ENCODE results near the gene MCTP1. TPM values are rescaled to one million over a fixed set of nuclear protein-coding genes. Genes with fewer than 3 reads are reported as not detected.

MCTP1 gene
- total and polyA plus RNA-seq, 2 of the 13 experiments (the other 11 are each of a cell fraction or from before 2014, with no cell fraction given) = 0.15 to 0.48 TPM

- Histone ChIP-seq H3K9ac (ENCODE audit: insufficient read depth, low read depth, low read length) (no peak overlapping the region), H3K36me3 (replicated peaks in 1 of 2; ENCODE audit: control insufficient read depth in 1 of 2, insufficient read depth in 2 of 2, low read length in 2 of 2) (no peaks in the 10 kb centered on the region), H2AFZ (ENCODE audit: low read length) (no peak overlapping the region), H3K4me1 (ENCODE audit: insufficient read depth, low read length) (peaks cover 7% of the 10 kb centered on the region; the same call in 1 of the 2 replicates), H3K4me2 (ENCODE audit: low read depth, low read length) (no peak overlapping the region), H4K20me1 (ENCODE audit: insufficient read depth, low read length) (no peaks in the 10 kb centered on the region), H3K9me3 (ENCODE audit: low read length) (no peaks in the 10 kb centered on the region), H3K27me3 (ENCODE audit: control insufficient read depth in 1 of 2, insufficient read depth in 2 of 2, low read length in 2 of 2) (peaks cover 2 to 39% of the 10 kb centered on the region in 2 experiments), H3K4me3 (replicated peaks in 1 of 3; ENCODE audit: insufficient read depth in 1 of 3, low read depth in 2 of 3, low read length in 3 of 3) (no peak overlapping the region), H3K79me2 (ENCODE audit: insufficient read depth, low read length) (no peaks in the 10 kb centered on the region), H3K27ac (ENCODE audit: extremely low read length, insufficient read depth, low read length) (no peak overlapping the region)
- DNase-seq (ENCODE audit: low spot score) (no peak), ATAC-seq (no peak), FAIRE-seq (no peak)
- in situ Hi-C loops (cut with HindIII; ENCODE audit: extremely low pct_ligation_motif_present, low pct_unique_long_range_greater_than_20kb) (loop anchor here (25.0 kb wide), 1 partner anchor 554 kb away; no protein-coding TSS in a partner anchor), intact Hi-C loops (cut with micrococcal nuclease; ENCODE audit: unreplicated experiment) (no loop called here)
- 24% methylated on average over 10 of the region's 10 CpGs for WGBS (ENCODE audit: low lambda C conversion rate)
- no peak for TF ChIP-seq ZNF883 (CRISPR knock-in tag; IDR thresholded peaks at IDR 0.05; ENCODE audit: not compliant biosample characterization)
- no peak for TF ChIP-seq HMG20A (CRISPR knock-in tag; IDR thresholded peaks at IDR 0.05; ENCODE audit: borderline replicate concordance)
- TF ChIP-seq, protein P1, sequence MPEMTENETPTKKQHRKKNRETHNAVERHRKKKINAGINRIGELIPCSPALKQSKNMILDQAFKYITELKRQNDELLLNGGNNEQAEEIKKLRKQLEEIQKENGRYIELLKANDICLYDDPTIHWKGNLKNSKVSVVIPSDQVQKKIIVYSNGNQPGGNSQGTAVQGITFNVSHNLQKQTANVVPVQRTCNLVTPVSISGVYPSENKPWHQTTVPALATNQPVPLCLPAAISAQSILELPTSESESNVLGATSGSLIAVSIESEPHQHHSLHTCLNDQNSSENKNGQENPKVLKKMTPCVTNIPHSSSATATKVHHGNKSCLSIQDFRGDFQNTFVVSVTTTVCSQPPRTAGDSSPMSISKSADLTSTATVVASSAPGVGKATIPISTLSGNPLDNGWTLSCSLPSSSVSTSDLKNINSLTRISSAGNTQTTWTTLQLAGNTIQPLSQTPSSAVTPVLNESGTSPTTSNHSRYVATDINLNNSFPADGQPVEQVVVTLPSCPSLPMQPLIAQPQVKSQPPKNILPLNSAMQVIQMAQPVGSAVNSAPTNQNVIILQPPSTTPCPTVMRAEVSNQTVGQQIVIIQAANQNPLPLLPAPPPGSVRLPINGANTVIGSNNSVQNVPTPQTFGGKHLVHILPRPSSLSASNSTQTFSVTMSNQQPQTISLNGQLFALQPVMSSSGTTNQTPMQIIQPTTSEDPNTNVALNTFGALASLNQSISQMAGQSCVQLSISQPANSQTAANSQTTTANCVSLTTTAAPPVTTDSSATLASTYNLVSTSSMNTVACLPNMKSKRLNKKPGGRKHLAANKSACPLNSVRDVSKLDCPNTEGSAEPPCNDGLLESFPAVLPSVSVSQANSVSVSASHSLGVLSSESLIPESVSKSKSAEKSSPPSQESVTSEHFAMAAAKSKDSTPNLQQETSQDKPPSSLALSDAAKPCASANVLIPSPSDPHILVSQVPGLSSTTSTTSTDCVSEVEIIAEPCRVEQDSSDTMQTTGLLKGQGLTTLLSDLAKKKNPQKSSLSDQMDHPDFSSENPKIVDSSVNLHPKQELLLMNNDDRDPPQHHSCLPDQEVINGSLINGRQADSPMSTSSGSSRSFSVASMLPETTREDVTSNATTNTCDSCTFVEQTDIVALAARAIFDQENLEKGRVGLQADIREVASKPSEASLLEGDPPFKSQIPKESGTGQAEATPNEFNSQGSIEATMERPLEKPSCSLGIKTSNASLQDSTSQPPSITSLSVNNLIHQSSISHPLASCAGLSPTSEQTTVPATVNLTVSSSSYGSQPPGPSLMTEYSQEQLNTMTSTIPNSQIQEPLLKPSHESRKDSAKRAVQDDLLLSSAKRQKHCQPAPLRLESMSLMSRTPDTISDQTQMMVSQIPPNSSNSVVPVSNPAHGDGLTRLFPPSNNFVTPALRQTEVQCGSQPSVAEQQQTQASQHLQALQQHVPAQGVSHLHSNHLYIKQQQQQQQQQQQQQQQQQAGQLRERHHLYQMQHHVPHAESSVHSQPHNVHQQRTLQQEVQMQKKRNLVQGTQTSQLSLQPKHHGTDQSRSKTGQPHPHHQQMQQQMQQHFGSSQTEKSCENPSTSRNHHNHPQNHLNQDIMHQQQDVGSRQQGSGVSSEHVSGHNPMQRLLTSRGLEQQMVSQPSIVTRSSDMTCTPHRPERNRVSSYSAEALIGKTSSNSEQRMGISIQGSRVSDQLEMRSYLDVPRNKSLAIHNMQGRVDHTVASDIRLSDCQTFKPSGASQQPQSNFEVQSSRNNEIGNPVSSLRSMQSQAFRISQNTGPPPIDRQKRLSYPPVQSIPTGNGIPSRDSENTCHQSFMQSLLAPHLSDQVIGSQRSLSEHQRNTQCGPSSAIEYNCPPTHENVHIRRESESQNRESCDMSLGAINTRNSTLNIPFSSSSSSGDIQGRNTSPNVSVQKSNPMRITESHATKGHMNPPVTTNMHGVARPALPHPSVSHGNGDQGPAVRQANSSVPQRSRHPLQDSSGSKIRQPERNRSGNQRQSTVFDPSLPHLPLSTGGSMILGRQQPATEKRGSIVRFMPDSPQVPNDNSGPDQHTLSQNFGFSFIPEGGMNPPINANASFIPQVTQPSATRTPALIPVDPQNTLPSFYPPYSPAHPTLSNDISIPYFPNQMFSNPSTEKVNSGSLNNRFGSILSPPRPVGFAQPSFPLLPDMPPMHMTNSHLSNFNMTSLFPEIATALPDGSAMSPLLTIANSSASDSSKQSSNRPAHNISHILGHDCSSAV (CRISPR knock-in tag; IDR thresholded peaks at IDR 0.05; ENCODE audit: borderline replicate concordance) = no peak
- no peak for TF ChIP-seq ZNF101 (CRISPR knock-in tag; IDR thresholded peaks at IDR 0.05; ENCODE audit: borderline replicate concordance, low read depth)
- TF ChIP-seq HMGA1 (CRISPR knock-in tag; conservative IDR thresholded peaks at IDR 0.05) = no peak
- no peak for TF ChIP-seq BCL6 (CRISPR knock-in tag; IDR thresholded peaks at IDR 0.05)
- ChIA-PET CTCF (ENCODE audit: low intra/inter-chr PET ratio, low total read pairs) (no interaction called here), POLR2A (no interaction called here)
- no TSS peak for BruUV-seq (replicated peaks)
These were observed 1.8 kb downstream of the MCTP1 start for GRCh38 chr5:95283022-95283615.
